CD4-positive, alpha-beta T cell (primary cell): ENCODE results near the gene ZBTB47. TPM values are rescaled to one million over a fixed set of nuclear protein-coding genes. Genes with fewer than 3 reads are reported as not detected.

Experiments used
- ATAC-seq: fragments of 200-7000 bp; cut with Tn5 transposase; one replicate; pipeline ENCODE4 v1.10.0; 2022; ENCODE audit warnings: mild to moderate bottlenecking; ENCODE audit not compliant: poor library complexity
- CTCF ChIA-PET: fragments of 350-600 bp; sonication (Branson Sonifier 250); formaldehyde crosslinking; loops from one replicate; lab custom pipeline; 2021; ENCODE audit warnings: antibody characterized with exemption, inconsistent platforms; lab: Charles Lee
- POLR2A ChIA-PET: fragments of 350-600 bp; sonication (Branson Sonifier 250); formaldehyde crosslinking; loops from one replicate; lab custom pipeline; 2021; ENCODE audit warnings: antibody characterized with exemption, inconsistent platforms; lab: Charles Lee
- DNase-seq, 14 experiments: peaks; one replicate each; pipeline ENCODE4 v3.0.0-alpha.2; 2013 to 2020; ENCODE audit warnings: mixed read lengths in 2 of 14
- H3K27ac ChIP-seq, 2 donors: one replicate each; pipeline versions ENCODE4 v1.5.1 to v1.7.0; 2013; ENCODE audit warnings: low read length in 2 of 2, low read depth in 1 of 2, mild to moderate bottlenecking in 1 of 2
- H3K27me3 ChIP-seq, 2 experiments: 1 replicate in 1 of 2; 2 replicates in 1 of 2; pipeline versions ENCODE4 v1.6.1 to v1.7.0; 2013; ENCODE audit warnings: low read length in 2 of 2, control low read depth in 1 of 2, mild to moderate bottlenecking in 1 of 2, moderate library complexity in 1 of 2; ENCODE audit not compliant: insufficient read depth in 2 of 2, control insufficient read depth in 1 of 2
- H3K36me3 ChIP-seq: one replicate; pipeline ENCODE4 v1.6.1; 2013; ENCODE audit warnings: low read length, control low read depth; ENCODE audit not compliant: insufficient read depth
- H3K4me1 ChIP-seq: one replicate; pipeline ENCODE4 v1.6.1; 2013; ENCODE audit warnings: low read length, control low read depth; ENCODE audit not compliant: insufficient read depth
- H3K4me3 ChIP-seq: one replicate; pipeline ENCODE4 v1.5.1; 2013; ENCODE audit warnings: mild to moderate bottlenecking, low read length, moderate library complexity
- H3K9me3 ChIP-seq, 2 experiments: 1 replicate in 1 of 2; 2 replicates in 1 of 2; pipeline versions ENCODE4 v1.6.1 to v1.7.0; 2013; ENCODE audit warnings: low read length in 2 of 2, mild to moderate bottlenecking in 2 of 2, control low read depth in 1 of 2, moderate library complexity in 1 of 2; ENCODE audit not compliant: control insufficient read depth in 1 of 2, insufficient read depth in 1 of 2
- H3K27ac Mint-ChIP-seq: one replicate; pipeline ENCODE4 v1.8.0; 2020; ENCODE audit warnings: mixed read lengths
- H3K27me3 Mint-ChIP-seq: one replicate; pipeline ENCODE4 v1.8.0; 2021; ENCODE audit warnings: mixed read lengths
- H3K36me3 Mint-ChIP-seq: one replicate; pipeline ENCODE4 v1.8.0; 2021; ENCODE audit warnings: low read depth, mixed read lengths
- H3K4me1 Mint-ChIP-seq: one replicate; pipeline ENCODE4 v1.8.0; 2021; ENCODE audit warnings: low read depth, mixed read lengths
- H3K4me3 Mint-ChIP-seq: one replicate; pipeline ENCODE4 v1.8.0; 2020; ENCODE audit warnings: mild to moderate bottlenecking, mixed read lengths
- H3K9me3 Mint-ChIP-seq: one replicate; pipeline ENCODE4 v1.8.0; 2020; ENCODE audit warnings: mixed read lengths
- intact Hi-C, 2 experiments: fragments of 100-400 bp; cut with DNase I in 1 of 2; cut with micrococcal nuclease in 1 of 2; formaldehyde crosslinking; loops; one replicate each; pipeline versions ENCODE4 v1.15.1 to v1.9.0; 2023 to 2025; cut with DNase I, micrococcal nuclease
- total RNA-seq, 174 experiments: library from RNA in 2 of 174; stranded (reverse) in 2 of 174; gene quantifications; one replicate each; pipeline ENCODE4 v1.2.3 and lab custom pipeline; 2021 to 2026
- TF ChIP-seq, protein P1 (sequence below): fragments of 200-600 bp; IDR thresholded peaks from one replicate; pipeline ENCODE4 v1.8.0; 2022; ENCODE audit warnings: antibody characterized with exemption, mild to moderate bottlenecking

ZBTB47 gene
- total RNA-seq, 2 experiments from 2014 or later = 0.47 to 0.80 TPM

- Mint-ChIP-seq H3K27ac (no peak overlapping the region), H3K36me3 (peaks cover 13% of the 10 kb centered on the region), H3K27me3 (no peaks in the 10 kb centered on the region), H3K4me1 (peaks cover 33% of the 10 kb centered on the region), H3K4me3 (peak overlapping the region; percentile 76), H3K9me3 (no peaks in the 10 kb centered on the region)
- Histone ChIP-seq H3K4me3 (no peak overlapping the region), H3K27me3 (no peaks in the 10 kb centered on the region), H3K9me3 (no peaks in the 10 kb centered on the region), H3K4me1 (peaks cover 31% of the 10 kb centered on the region), H3K27ac (no peak overlapping the region), H3K36me3 (peaks cover 8% of the 10 kb centered on the region)
- TF ChIP-seq, protein P1, sequence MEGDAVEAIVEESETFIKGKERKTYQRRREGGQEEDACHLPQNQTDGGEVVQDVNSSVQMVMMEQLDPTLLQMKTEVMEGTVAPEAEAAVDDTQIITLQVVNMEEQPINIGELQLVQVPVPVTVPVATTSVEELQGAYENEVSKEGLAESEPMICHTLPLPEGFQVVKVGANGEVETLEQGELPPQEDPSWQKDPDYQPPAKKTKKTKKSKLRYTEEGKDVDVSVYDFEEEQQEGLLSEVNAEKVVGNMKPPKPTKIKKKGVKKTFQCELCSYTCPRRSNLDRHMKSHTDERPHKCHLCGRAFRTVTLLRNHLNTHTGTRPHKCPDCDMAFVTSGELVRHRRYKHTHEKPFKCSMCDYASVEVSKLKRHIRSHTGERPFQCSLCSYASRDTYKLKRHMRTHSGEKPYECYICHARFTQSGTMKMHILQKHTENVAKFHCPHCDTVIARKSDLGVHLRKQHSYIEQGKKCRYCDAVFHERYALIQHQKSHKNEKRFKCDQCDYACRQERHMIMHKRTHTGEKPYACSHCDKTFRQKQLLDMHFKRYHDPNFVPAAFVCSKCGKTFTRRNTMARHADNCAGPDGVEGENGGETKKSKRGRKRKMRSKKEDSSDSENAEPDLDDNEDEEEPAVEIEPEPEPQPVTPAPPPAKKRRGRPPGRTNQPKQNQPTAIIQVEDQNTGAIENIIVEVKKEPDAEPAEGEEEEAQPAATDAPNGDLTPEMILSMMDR = no peak
- ATAC-seq (no peak), DNase-seq (peak in 2 of 14 experiments; percentile 50 to 57)
- CTCF ChIA-PET = no interaction called here
- POLR2A ChIA-PET = no interaction called here
- intact Hi-C loops = loop anchor here in 1 of 2 experiments (5.0 kb wide), 1 partner anchor 90 kb away; no protein-coding TSS in a partner anchor
Observed at GRCh38 chr3:42652611-42653302, 740 bp upstream of the ZBTB47 start.

GRCh38 chr3:42653303-42653559 lies 266 bp upstream of the ZBTB47 start:
- CTCF ChIA-PET = no interaction called here
- Mint-ChIP-seq H3K27ac (no peak overlapping the region), H3K9me3 (no peaks in the 10 kb centered on the region), H3K4me3 (peak overlapping the region; percentile 76), H3K27me3 (no peaks in the 10 kb centered on the region), H3K4me1 (peaks cover 29% of the 10 kb centered on the region), H3K36me3 (peaks cover 8% of the 10 kb centered on the region)
- ATAC-seq (no peak), DNase-seq (no peak)
- POLR2A ChIA-PET = no interaction called here
- intact Hi-C loops = loop anchor here in 1 of 2 experiments (5.0 kb wide), 1 partner anchor 89 kb away; no protein-coding TSS in a partner anchor
- peaks cover 31% of the 10 kb centered on the region for H3K4me1 ChIP-seq
- no peaks in the 10 kb centered on the region for H3K9me3 ChIP-seq
- TF ChIP-seq, protein P1 = no peak
- no peak overlapping the region for H3K27ac ChIP-seq
- H3K36me3 ChIP-seq = peaks cover 4% of the 10 kb centered on the region
- no peaks in the 10 kb centered on the region for H3K27me3 ChIP-seq
- peak overlapping the region; percentile 60 for H3K4me3 ChIP-seq

- ATAC-seq = peak; percentile 54
- H3K27ac Mint-ChIP-seq = no peak overlapping the region
- H3K27me3 ChIP-seq = no peaks in the 10 kb centered on the region
- POLR2A ChIA-PET = interaction anchor here (1.0 kb wide), 2 partner anchors 11 to 54 kb away, joined by 3 read pairs; partner anchors contain the start of gene NKTR
- CTCF ChIA-PET = interaction anchor here (0.9 kb wide), 2 partner anchors 9 to 72 kb away, joined by 3 read pairs; partner anchors contain the start of gene SEC22C
- peak overlapping the region; percentile 60 for H3K4me3 Mint-ChIP-seq
- no peak overlapping the region for H3K27ac ChIP-seq
- peaks cover 31% of the 10 kb centered on the region for H3K4me1 ChIP-seq
- H3K4me3 ChIP-seq = peak overlapping the region; percentile 60
- no peaks in the 10 kb centered on the region for H3K36me3 ChIP-seq
- H3K9me3 Mint-ChIP-seq = no peaks in the 10 kb centered on the region
- DNase-seq = peak in 4 of 14 experiments; percentile 13 to 54 (median 36)
- no peaks in the 10 kb centered on the region for H3K9me3 ChIP-seq
- intact Hi-C loops = loop anchor here in 1 of 2 experiments (5.0 kb wide), 1 partner anchor 88 kb away; no protein-coding TSS in a partner anchor
- H3K4me1 Mint-ChIP-seq = peaks cover 23% of the 10 kb centered on the region
- no peaks in the 10 kb centered on the region for H3K27me3 Mint-ChIP-seq
- TF ChIP-seq, protein P1 = no peak
- H3K36me3 Mint-ChIP-seq = no peaks in the 10 kb centered on the region
Observed at GRCh38 chr3:42654331-42655201, 1.1 kb downstream of the ZBTB47 start.
